Common myeloid progenitor, CD34-positive (primary cell): ENCODE results near the gene CFAP300.

Experiments
- CTCF ChIA-PET: fragments of 350-600 bp; sonication (Branson Sonifier 250); formaldehyde crosslinking; loops from one replicate; lab custom pipeline; 2021; ENCODE audit warnings: antibody characterized with exemption; lab: Charles Lee
- POLR2A ChIA-PET: fragments of 350-600 bp; sonication (Branson Sonifier 250); formaldehyde crosslinking; loops from one replicate; lab custom pipeline; 2021; ENCODE audit warnings: antibody characterized with exemption; lab: Charles Lee
- DNase-seq, 3 donors: peaks; one replicate each; pipeline versions ENCODE4 v3.0.0 to v3.0.0-alpha.2; 2013
- H3K27ac ChIP-seq, 2 experiments: 1 replicate in 1 of 2; 2 replicates in 1 of 2; pipeline ENCODE4 v1.7.0; 2013; ENCODE audit warnings: inconsistent platforms in 2 of 2, low read length in 2 of 2, mild to moderate bottlenecking in 2 of 2, low read depth in 1 of 2, moderate library complexity in 1 of 2; ENCODE audit not compliant: severe bottlenecking in 2 of 2, insufficient read depth in 1 of 2, poor library complexity in 1 of 2
- H3K27me3 ChIP-seq, 5 experiments: replicated peaks in 2 of 5; 1 replicate in 3 of 5; 2 replicates in 2 of 5; pipeline versions ENCODE4 v1.6.1 to v1.7.0; 2013; ENCODE audit warnings: low read length in 4 of 5, mild to moderate bottlenecking in 2 of 5, moderate library complexity in 2 of 5, inconsistent platforms in 1 of 5; ENCODE audit not compliant: insufficient read depth in 5 of 5, control insufficient read depth in 4 of 5
- H3K36me3 ChIP-seq, 4 experiments: 1 replicate in 2 of 4; 2 replicates in 2 of 4; pipeline versions ENCODE4 v1.6.1 to v1.7.0; 2013; ENCODE audit warnings: low read length in 3 of 4, control low read depth in 1 of 4, mild to moderate bottlenecking in 1 of 4; ENCODE audit not compliant: control insufficient read depth in 4 of 4, insufficient read depth in 4 of 4
- H3K4me1 ChIP-seq, 4 experiments: 1 replicate in 3 of 4; 2 replicates in 1 of 4; pipeline versions ENCODE4 v1.6.1 to v1.7.1; 2013; ENCODE audit warnings: low read length in 3 of 4, mild to moderate bottlenecking in 3 of 4, control low read depth in 1 of 4, inconsistent platforms in 1 of 4, moderate library complexity in 1 of 4; ENCODE audit not compliant: control insufficient read depth in 4 of 4, insufficient read depth in 4 of 4; ENCODE audit errors: control extremely low read depth in 1 of 4
- H3K4me3 ChIP-seq, 7 experiments: 1 replicate in 4 of 7; 2 replicates in 3 of 7; pipeline versions ENCODE4 v1.5.1 to v1.7.0; 2013; ENCODE audit warnings: mild to moderate bottlenecking in 7 of 7, low read length in 6 of 7, moderate library complexity in 6 of 7, inconsistent platforms in 2 of 7, low read depth in 2 of 7, control low read depth in 1 of 7; ENCODE audit not compliant: insufficient read depth in 4 of 7, control insufficient read depth in 1 of 7; ENCODE audit errors: extremely low read depth in 1 of 7
- H3K9me3 ChIP-seq, 5 experiments: 1 replicate in 4 of 5; 2 replicates in 1 of 5; pipeline versions ENCODE4 v1.6.1 to v1.7.1; 2013; ENCODE audit warnings: low read length in 4 of 5, mild to moderate bottlenecking in 2 of 5, inconsistent platforms in 1 of 5, low read depth in 1 of 5, moderate library complexity in 1 of 5; ENCODE audit not compliant: control insufficient read depth in 4 of 5, insufficient read depth in 2 of 5; ENCODE audit errors: control extremely low read depth in 1 of 5
- WGBS: methylation state at CpG from one replicate; pipeline ENCODE4 v1.1.5; 2013; ENCODE audit not compliant: insufficient coverage; 5-methylcytosine and 5-hydroxymethylcytosine counted together

The CFAP300 gene

DNA sequence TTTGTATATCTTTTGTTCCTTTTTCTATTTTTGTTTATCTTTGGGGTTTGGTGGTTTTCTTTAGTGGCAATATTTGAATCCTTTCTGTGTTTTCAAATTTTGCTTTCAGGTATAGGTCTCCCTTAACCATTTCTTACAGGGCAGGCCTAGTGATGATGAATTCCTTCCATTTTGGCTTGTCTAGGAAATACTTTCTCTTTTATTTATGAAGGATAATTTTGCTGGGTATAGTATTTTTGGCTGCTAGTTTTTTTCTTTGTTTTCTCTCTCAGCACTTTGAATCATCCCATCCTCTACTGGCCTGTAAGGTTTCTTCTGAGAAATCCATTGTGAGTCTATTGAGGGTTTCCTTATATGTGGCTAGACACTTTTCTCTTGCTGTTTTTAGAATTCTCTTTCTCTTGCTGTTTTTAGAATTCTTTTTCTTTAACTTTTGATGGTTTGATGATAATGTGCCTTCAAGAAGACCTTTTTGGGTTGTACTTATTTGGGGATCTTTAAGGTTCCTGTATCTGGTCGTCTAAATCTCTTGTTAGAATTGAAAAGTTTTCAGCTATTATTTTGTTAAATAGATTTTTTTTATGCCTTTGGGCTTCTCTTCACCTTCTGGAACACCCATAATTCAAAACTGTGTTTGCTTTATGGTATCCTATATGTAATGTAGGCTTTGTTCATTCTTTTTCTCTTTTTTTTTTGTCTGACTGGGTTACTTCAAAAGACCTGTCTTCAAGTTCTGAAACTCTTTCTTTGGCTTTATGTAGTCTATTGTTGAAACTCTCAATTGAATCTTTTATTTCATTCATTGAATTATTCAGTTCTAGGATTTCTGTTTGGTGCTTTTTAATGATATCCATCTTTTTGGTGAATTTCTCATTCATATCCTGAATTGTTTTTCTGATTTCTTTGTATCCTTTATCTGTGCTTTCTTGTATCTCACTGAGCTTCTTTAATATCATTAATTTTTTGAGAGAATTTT, 24.5 kb downstream of the CFAP300 start:
- no peak for DNase-seq
- no peak overlapping the region for H3K4me3 ChIP-seq
- no peaks in the 10 kb centered on the region for H3K36me3 ChIP-seq
- no CpG with 5 or more reads among the region's 1 CpG for WGBS
- H3K4me1 ChIP-seq: no peaks in the 10 kb centered on the region
- H3K9me3 ChIP-seq: peaks cover 0 to 45% (median 13%) of the 10 kb centered on the region in 5 experiments
- H3K27me3 ChIP-seq: peaks cover 0 to 17% (median 3%) of the 10 kb centered on the region in 5 experiments
- ChIA-PET CTCF (no interaction called here), POLR2A (no interaction called here)
- H3K27ac ChIP-seq: no peak overlapping the region

DNA sequence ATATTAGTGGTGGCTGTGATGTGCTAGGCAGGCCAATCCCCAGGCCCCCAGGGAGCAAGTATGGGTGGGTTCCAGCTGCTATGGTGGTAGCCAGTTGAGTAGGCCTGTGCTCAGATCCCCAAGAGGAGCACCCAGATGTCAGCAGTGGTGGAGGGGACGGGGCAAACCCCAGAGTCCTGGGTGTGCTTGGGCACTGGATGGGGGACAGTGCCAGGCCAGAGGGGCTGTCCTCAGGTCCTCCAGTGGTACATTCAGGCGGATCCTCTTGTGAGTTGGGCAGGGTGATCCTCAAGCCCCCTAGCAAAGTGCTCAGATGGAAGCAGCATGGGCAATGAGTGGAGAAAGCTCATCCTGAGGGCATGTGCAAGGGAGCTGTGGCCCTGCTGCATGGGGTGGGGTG, 26.0 kb downstream of the CFAP300 start:
- Histone ChIP-seq H3K27me3 (peaks cover 0 to 22% (median 3%) of the 10 kb centered on the region in 5 experiments), H3K9me3 (peaks cover 0 to 45% (median 13%) of the 10 kb centered on the region in 5 experiments), H3K27ac (no peak overlapping the region), H3K4me1 (no peaks in the 10 kb centered on the region), H3K4me3 (no peak overlapping the region), H3K36me3 (no peaks in the 10 kb centered on the region)
- 100% methylated on average over 2 of the region's 2 CpGs for WGBS
- POLR2A ChIA-PET: no interaction called here
- DNase-seq: no peak
- CTCF ChIA-PET: no interaction called here

DNA sequence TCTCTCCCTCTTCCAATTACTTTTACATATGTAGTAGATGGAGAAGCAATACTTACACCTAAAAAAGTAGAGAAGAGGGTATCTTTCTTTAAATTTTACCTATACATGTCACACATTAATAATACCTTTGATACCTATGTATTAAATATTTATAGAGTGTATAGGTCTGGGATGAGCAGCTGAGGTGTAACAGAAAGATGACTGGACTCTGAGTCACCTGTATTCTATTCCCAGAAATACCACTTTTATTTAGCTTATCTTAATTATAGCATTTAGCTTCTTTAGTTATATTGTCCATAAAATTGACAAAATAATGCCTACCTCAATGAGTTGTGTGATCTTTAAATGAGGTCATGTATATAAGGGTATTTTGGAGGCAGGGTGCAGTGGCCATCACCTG, 32.4 kb downstream of the CFAP300 start:
- ChIA-PET CTCF (no interaction called here), POLR2A (no interaction called here)
- DNase-seq: no peak
- peaks cover 0 to 5% (median 0%) of the 10 kb centered on the region in 5 experiments for H3K9me3 ChIP-seq
- peaks cover 0 to 47% (median 3%) of the 10 kb centered on the region in 5 experiments for H3K27me3 ChIP-seq
- no peak overlapping the region for H3K27ac ChIP-seq
- no peaks in the 10 kb centered on the region for H3K4me1 ChIP-seq
- H3K4me3 ChIP-seq: no peak overlapping the region
- no peaks in the 10 kb centered on the region for H3K36me3 ChIP-seq

DNA sequence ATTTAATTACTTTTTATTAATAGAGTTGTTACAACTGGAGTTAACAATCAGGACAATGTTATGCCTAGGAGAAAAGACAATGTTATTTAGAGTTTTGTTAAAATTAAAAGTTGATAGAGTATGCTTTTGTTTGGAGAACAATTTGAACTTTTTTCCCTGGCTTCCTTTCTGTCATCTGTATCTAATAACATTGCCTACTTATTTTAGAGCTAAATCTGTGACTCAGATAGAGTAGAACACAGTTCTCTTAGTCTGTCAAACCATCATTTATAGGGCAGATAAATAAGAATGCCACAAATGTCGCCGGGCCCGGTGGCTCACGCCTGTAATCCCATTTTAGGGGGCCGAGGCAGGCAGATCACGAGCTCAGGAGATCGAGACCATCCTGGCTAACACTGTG, 34.1 kb downstream of the CFAP300 start:
- CTCF ChIA-PET: no interaction called here
- Histone ChIP-seq H3K27me3 (peaks cover 0 to 52% (median 0%) of the 10 kb centered on the region in 5 experiments), H3K4me3 (no peak overlapping the region), H3K27ac (no peak overlapping the region), H3K36me3 (no peaks in the 10 kb centered on the region), H3K4me1 (no peaks in the 10 kb centered on the region), H3K9me3 (no peaks in the 10 kb centered on the region)
- POLR2A ChIA-PET: no interaction called here
- 96% methylated on average over 4 of the region's 7 CpGs for WGBS
- no peak for DNase-seq

DNA sequence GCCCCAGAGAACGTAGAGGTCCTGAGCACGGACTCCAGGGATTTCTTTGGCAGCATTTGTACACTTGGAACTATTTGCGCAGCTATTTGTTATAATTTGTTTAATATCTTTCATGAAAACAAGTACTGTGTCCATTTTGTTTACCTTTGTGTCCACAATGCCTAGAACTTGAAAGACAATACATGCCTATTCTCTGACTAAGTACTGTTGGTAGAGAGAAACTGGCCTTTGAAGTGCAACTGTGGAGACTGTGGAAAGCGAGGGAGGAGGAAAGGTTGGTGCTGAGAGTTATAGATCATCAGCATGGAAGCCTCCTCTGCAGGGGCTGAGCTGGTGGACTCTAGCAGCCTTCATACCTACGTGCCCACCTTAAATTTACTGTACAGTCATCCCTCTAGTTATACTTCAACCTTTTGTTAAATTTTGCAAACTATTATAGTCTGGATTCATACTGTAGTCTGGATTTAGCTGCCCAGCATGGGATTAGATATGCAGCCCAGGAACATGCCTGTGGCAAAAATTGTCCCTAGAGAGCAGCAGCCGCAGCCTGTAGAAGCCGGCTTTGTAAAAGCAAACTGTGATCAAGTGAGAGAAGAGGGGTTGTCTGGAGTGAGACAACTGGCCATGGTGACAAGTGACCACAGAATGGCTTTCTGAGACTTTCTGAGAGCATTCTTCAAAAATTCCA, 38.8 kb downstream of the CFAP300 start:
- H3K4me1 ChIP-seq: peaks cover 0 to 9% (median 0%) of the 10 kb centered on the region in 4 experiments
- POLR2A ChIA-PET: no interaction called here
- H3K27ac ChIP-seq: no peak overlapping the region
- no peak overlapping the region for H3K4me3 ChIP-seq
- CTCF ChIA-PET: interaction anchor here (1.0 kb wide), 1 partner anchor 14 kb away, joined by 3 read pairs; no protein-coding TSS in a partner anchor
- peaks cover 0 to 70% (median 6%) of the 10 kb centered on the region in 5 experiments for H3K27me3 ChIP-seq
- DNase-seq: no peak
- H3K9me3 ChIP-seq: no peaks in the 10 kb centered on the region
- 87% methylated on average over 3 of the region's 7 CpGs for WGBS
- H3K36me3 ChIP-seq: no peaks in the 10 kb centered on the region

DNA sequence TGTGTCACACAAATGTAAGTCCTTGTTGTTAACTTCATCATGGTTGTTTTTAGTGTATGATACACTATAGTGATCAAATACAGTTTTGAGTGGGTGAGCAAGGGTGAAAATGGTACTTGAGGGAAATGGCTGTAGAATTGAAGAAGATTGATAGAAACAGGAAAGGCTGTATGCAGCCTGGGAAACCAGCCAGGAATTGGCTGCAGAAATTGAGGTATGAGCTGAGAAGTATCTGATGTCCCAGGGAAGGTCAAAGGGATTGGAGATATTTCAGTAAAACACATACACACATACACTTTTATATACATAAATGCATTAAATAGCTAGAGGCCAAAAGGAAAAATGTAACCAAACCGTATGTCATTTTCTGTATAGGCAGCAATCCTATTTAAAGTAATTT, 49.9 kb downstream of the CFAP300 start:
- DNase-seq: no peak
- Histone ChIP-seq H3K27ac (no peak overlapping the region), H3K27me3 (peaks cover 4 to 46% (median 21%) of the 10 kb centered on the region in 5 experiments), H3K9me3 (no peaks in the 10 kb centered on the region), H3K4me3 (no peak overlapping the region), H3K4me1 (no peaks in the 10 kb centered on the region), H3K36me3 (no peaks in the 10 kb centered on the region)
- POLR2A ChIA-PET: no interaction called here
- CTCF ChIA-PET: interaction anchor here (0.6 kb wide), 1 partner anchor 362 kb away, joined by 4 read pairs; no protein-coding TSS in a partner anchor
- WGBS: no CpG with 5 or more reads among the region's 1 CpG
